Caco-2 (cell line): ENCODE results near the gene PPP2R2D. TPM values are rescaled to one million over a fixed set of nuclear protein-coding genes. Genes with fewer than 3 reads are reported as not detected.
"Not testable (repeated sequence)": the region's sequence is repeated elsewhere in the genome, so short reads cannot be mapped to it uniquely, and the experiment has no call there.

Experiments
- BruUV-seq: library from RNA; stranded (reverse); fragments of 400-500 nt; replicated peaks from 2 replicates; lab custom pipeline; 2021; lab: Mats Ljungman, UMichigan
- CTCF ChIA-PET: fragments of 300-600 bp; sonication (Branson Sonifier 250); formaldehyde crosslinking; loops from one replicate; lab custom pipeline; 2022; ENCODE audit warnings: antibody characterized with exemption; lab: Charles Lee
- POLR2A ChIA-PET: fragments of 300-600 bp; sonication (Branson Sonifier 250); formaldehyde crosslinking; loops from one replicate; lab custom pipeline; 2022; ENCODE audit warnings: antibody characterized with exemption; lab: Charles Lee
- DNase-seq, 2 experiments: peaks; one replicate each; pipeline versions ENCODE4 v3.0.0 to v3.0.0-alpha.2; 2020 to 2022
- H3K27me3 ChIP-seq: replicated peaks from 2 replicates; pipeline ENCODE4 v1.6.0; 2011; ENCODE audit warnings: low read length; ENCODE audit not compliant: control insufficient read depth, insufficient read depth
- H3K36me3 ChIP-seq: 2 replicates; pipeline ENCODE4 v1.5.1; 2011; ENCODE audit warnings: low read length; ENCODE audit not compliant: control insufficient read depth, insufficient read depth
- H3K4me1 ChIP-seq: fragments of 250-450 bp; sonication (Bioruptor Pico); 2 replicates; pipeline ENCODE4 v1.5.1; 2020; ENCODE audit warnings: mild to moderate bottlenecking
- H3K4me3 ChIP-seq: 2 replicates; pipeline ENCODE4 v1.5.1; 2011; ENCODE audit warnings: low read depth, mild to moderate bottlenecking, control low read depth, low read length
- H3K9me3 ChIP-seq: fragments of 250-450 bp; sonication (Bioruptor Pico); 2 replicates; pipeline ENCODE4 v1.5.1; 2020; ENCODE audit warnings: mild to moderate bottlenecking, moderate library complexity
- H3K27ac Mint-ChIP-seq: one replicate; pipeline ENCODE4 v1.8.0; 2022; ENCODE audit warnings: mixed read lengths; ENCODE audit not compliant: unreplicated experiment
- H3K27me3 Mint-ChIP-seq: one replicate; pipeline ENCODE4 v1.8.0; 2022; ENCODE audit warnings: mixed read lengths; ENCODE audit not compliant: insufficient read depth, unreplicated experiment
- H3K36me3 Mint-ChIP-seq: one replicate; pipeline ENCODE4 v1.8.0; 2022; ENCODE audit warnings: mild to moderate bottlenecking, mixed read lengths; ENCODE audit not compliant: insufficient read depth, unreplicated experiment
- H3K4me1 Mint-ChIP-seq: one replicate; pipeline ENCODE4 v1.8.0; 2022; ENCODE audit warnings: low read depth, mixed read lengths; ENCODE audit not compliant: unreplicated experiment
- H3K4me3 Mint-ChIP-seq: one replicate; pipeline ENCODE4 v1.8.0; 2022; ENCODE audit warnings: mild to moderate bottlenecking, moderate library complexity, mixed read lengths; ENCODE audit not compliant: unreplicated experiment
- H3K9me3 Mint-ChIP-seq: one replicate; pipeline ENCODE4 v1.8.0; 2022; ENCODE audit warnings: mixed read lengths; ENCODE audit not compliant: unreplicated experiment
- CTCF ChIP-seq, 2 experiments: fragments of 200-600 bp in 1 of 2; IDR thresholded peaks; 1 replicate in 1 of 2; 2 replicates in 1 of 2; pipeline versions ENCODE4 v1.5.1 to v1.8.0; 2011 to 2022; ENCODE audit warnings: antibody characterized with exemption in 1 of 2, control low read depth in 1 of 2, inconsistent platforms in 1 of 2, low read depth in 1 of 2, low read length in 1 of 2, mild to moderate bottlenecking in 1 of 2, moderate library complexity in 1 of 2; ENCODE audit not compliant: insufficient read depth in 1 of 2, severe bottlenecking in 1 of 2, unreplicated experiment in 1 of 2
- intact Hi-C: fragments of 100-400 bp; cut with micrococcal nuclease; formaldehyde crosslinking; loops from one replicate; pipeline ENCODE4 v1.10.0; 2022; ENCODE audit not compliant: unreplicated experiment
- total RNA-seq: library from RNA; stranded (reverse); gene quantifications from 2 replicates; pipeline ENCODE4 v1.2.3, GENCODE V29; 2022

Gene PPP2R2D
- total RNA-seq, 1 experiment from 2014 or later, result 34.4 TPM

- Histone ChIP-seq H3K4me1 (no peaks in the 10 kb centered on the region), H3K4me3 (no peak overlapping the region), H3K36me3 (peaks cover 10% of the 10 kb centered on the region), H3K9me3 (no peaks in the 10 kb centered on the region), H3K27me3 (no peaks in the 10 kb centered on the region)
- Mint-ChIP-seq H3K27me3 (no peaks in the 10 kb centered on the region), H3K36me3 (peaks cover 86% of the 10 kb centered on the region), H3K9me3 (no peaks in the 10 kb centered on the region), H3K4me1 (peaks cover 7% of the 10 kb centered on the region), H3K27ac (no peak overlapping the region), H3K4me3 (no peak overlapping the region)
- no TSS peak for BruUV-seq
- POLR2A ChIA-PET, result no interaction called here
- intact Hi-C loops, result no loop called here
- no peak for DNase-seq
- TF ChIP-seq CTCF (IDR thresholded peaks at IDR 0.05; ENCODE audit: insufficient read depth in 1 of 2, low read depth in 1 of 2, low read length in 1 of 2, severe bottlenecking in 1 of 2, unreplicated experiment in 1 of 2), result no peak
- CTCF ChIA-PET, result no interaction called here
These were observed 47.0 kb downstream of the PPP2R2D start for GRCh38 chr10:131947631-131948347.

- Histone ChIP-seq H3K9me3 (no peaks in the 10 kb centered on the region), H3K36me3 (peaks cover 10% of the 10 kb centered on the region), H3K4me1 (no peaks in the 10 kb centered on the region), H3K4me3 (no peak overlapping the region), H3K27me3 (no peaks in the 10 kb centered on the region)
- no peak for TF ChIP-seq CTCF (IDR thresholded peaks at IDR 0.05; ENCODE audit: insufficient read depth in 1 of 2, low read depth in 1 of 2, low read length in 1 of 2, severe bottlenecking in 1 of 2, unreplicated experiment in 1 of 2)
- ChIA-PET CTCF (no interaction called here), POLR2A (interaction anchor here (0.6 kb wide), 1 partner anchor 48 kb away, joined by 3 read pairs; the partner anchor contains the start of gene PPP2R2D)
- Mint-ChIP-seq H3K27ac (no peak overlapping the region), H3K4me3 (no peak overlapping the region), H3K4me1 (peaks cover 7% of the 10 kb centered on the region), H3K9me3 (no peaks in the 10 kb centered on the region), H3K27me3 (no peaks in the 10 kb centered on the region), H3K36me3 (peaks cover 88% of the 10 kb centered on the region)
- BruUV-seq, result no TSS peak
- DNase-seq, result no peak
- intact Hi-C loops, result no loop called here
These were observed 47.7 kb downstream of the PPP2R2D start for GRCh38 chr10:131948501-131948900.

- H3K27ac Mint-ChIP-seq, result no peak overlapping the region
- H3K27me3 Mint-ChIP-seq, result no peaks in the 10 kb centered on the region
- no peaks in the 10 kb centered on the region for H3K9me3 ChIP-seq
- no peaks in the 10 kb centered on the region for H3K9me3 Mint-ChIP-seq
- H3K36me3 Mint-ChIP-seq, result peaks cover 85% of the 10 kb centered on the region
- peaks cover 10% of the 10 kb centered on the region for H3K36me3 ChIP-seq
- POLR2A ChIA-PET, result interaction anchor here (0.6 kb wide), 1 partner anchor 48 kb away, joined by 3 read pairs; the partner anchor contains the start of gene PPP2R2D
- no peak overlapping the region for H3K4me3 Mint-ChIP-seq
- intact Hi-C loops, result no loop called here
- CTCF ChIA-PET, result no interaction called here
- peaks cover 7% of the 10 kb centered on the region for H3K4me1 Mint-ChIP-seq
- H3K27me3 ChIP-seq, result no peaks in the 10 kb centered on the region
- DNase-seq, result no peak
- no peaks in the 10 kb centered on the region for H3K4me1 ChIP-seq
- TF ChIP-seq CTCF (IDR thresholded peaks at IDR 0.05; ENCODE audit: insufficient read depth in 1 of 2, low read depth in 1 of 2, low read length in 1 of 2, severe bottlenecking in 1 of 2, unreplicated experiment in 1 of 2), result no peak
- BruUV-seq, result no TSS peak
- no peak overlapping the region for H3K4me3 ChIP-seq
These were observed 48.4 kb downstream of the PPP2R2D start for GRCh38 chr10:131949041-131949862.

GRCh38 chr10:131949908-131950307, 49.1 kb downstream of the PPP2R2D start:
- H3K27ac Mint-ChIP-seq, H3K4me3 Mint-ChIP-seq, H3K9me3 Mint-ChIP-seq, H3K27me3 ChIP-seq, intact Hi-C loops, H3K9me3 ChIP-seq, POLR2A ChIA-PET, H3K4me3 ChIP-seq, H3K4me1 Mint-ChIP-seq, CTCF ChIA-PET, H3K27me3 Mint-ChIP-seq, DNase-seq, H3K4me1 ChIP-seq: not testable (repeated sequence)
- BruUV-seq, result TSS peak; percentile 19
- peaks cover 85% of the 10 kb centered on the region for H3K36me3 Mint-ChIP-seq
- H3K36me3 ChIP-seq, result peaks cover 10% of the 10 kb centered on the region
